GM23248 (cell line): Measurements from ENCODE around the gene UBTF.

Source experiments
- EZH2 ChIP-seq: fragments of 200-600 bp; sonication (generic); IDR thresholded peaks from 2 replicates; pipeline ENCODE4 v1.6.1; 2018; ENCODE audit warnings: antibody characterized with exemption, mild to moderate bottlenecking; ENCODE audit not compliant: insufficient read depth, poor library complexity, severe bottlenecking
- EZH2phosphoT487 ChIP-seq: fragments of 200-600 bp; sonication (generic); IDR thresholded peaks from 2 replicates; pipeline ENCODE4 v1.6.1; 2018; ENCODE audit warnings: antibody characterized with exemption, moderate library complexity, mild to moderate bottlenecking, low read depth; ENCODE audit not compliant: insufficient read depth

DNA sequence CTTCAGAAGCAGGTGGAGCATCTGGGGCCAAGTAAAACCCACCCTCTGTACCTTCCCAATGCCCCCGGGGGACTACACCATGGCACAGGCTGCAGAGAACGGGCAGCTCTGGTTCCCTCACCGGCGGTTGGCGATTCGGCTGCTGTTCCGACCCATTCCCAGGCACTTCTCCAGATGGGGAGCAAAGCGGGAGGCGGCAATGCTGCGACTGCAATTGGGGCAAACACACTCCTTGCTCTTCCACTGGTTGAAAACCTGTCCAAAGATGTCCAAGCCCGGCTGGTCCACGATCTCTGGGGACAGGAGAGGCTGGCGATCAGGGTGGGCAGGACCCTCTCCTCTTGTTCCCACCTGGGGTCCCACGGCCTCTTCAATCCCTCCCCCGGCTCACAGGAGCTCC, 22.4 kb downstream of the UBTF start:
- TF ChIP-seq EZH2phosphoT487 = no peak
- TF ChIP-seq EZH2 = no peak
